NCI-H510A treated with DMSO at 0.1 percent for 48 hours (cell line): Measurements from ENCODE around the gene ABR.
"Not testable (repeated sequence)": the region's sequence is repeated elsewhere in the genome, so short reads cannot be mapped to it uniquely, and the experiment has no call there.

Experiments used
- DNase-seq: peaks from one replicate; lab custom pipeline; 2025; lab: John Stamatoyannopoulos, UW

The ABR gene

DNA sequence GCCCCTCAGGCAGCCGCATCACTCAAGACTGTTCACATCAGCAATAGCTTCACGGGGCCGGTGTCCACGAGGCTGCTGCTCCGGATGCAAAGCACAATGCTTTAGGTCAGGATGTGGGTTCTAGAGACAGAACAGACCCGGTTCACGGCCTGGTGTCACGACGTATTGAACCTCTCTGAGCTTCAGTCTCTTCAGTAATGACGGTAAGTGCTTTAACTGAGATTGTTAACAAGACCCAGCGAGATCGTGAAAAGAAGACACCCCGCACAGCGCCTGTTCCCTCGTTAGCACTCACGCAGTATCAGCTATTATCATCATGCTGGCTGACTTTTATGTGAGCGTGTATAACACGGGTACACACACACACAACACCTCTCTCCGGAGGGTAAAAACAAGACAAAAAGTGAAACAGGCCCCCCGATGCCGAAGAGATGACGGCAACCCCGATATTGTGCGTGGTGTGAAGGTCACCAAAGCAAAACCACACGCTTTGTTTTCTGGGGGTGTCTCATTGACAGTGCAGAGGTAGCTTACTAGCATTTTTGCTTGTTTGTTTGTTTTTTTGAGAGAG is 21.4 kb upstream of the ABR start:
- no peak for DNase-seq

DNA sequence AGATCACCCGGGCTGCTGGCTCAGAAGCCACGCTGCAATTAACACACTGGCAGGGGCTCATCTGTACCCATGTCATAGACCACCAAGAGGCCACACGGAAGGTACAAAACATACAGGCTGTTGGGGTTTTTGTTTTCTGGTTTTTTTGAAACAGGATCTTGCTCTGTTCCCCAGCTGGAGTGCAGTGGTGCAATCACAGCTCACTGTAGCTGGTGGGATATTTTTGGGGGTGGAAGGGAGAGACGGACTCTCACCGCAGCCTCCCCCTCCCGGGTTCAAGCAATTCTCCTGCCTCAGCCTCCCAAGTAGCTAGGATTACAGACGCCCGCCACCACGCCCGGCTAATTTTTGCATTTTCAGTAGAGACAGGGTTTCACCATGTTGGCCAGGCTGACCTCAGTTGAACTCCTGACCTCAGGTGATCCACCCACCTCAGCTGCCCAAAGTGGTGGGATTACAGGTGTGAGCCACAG is 19.5 kb upstream of the ABR start:
- DNase-seq, result not testable (repeated sequence)

GRCh38 chr17:1197781-1198490 is 18.2 kb upstream of the ABR start:
- no peak for DNase-seq

DNA sequence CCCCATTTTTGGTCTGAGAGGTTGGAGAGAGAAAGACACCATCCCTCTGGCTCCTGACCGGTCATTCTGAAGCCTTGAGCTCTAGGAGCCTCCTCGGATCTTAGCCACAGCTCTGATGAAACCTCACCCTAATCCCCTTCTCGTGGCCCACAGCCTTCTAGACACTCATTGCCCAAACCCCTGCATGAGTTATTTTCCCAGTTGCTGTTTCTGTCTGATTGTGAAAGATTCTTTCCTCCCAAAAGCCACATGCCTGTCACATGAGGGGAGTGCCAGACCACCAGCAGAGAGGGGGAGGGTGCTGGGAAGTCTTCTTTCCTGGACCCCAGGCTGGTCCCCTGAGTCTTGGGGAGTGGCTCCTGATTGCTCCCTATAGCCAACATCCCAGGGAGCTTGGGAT is 17.6 kb upstream of the ABR start:
- no peak for DNase-seq

GRCh38 chr17:1196946-1197345 is 17.2 kb upstream of the ABR start:
- no peak for DNase-seq

- DNase-seq, result no peak
Observed at GRCh38 chr17:1192911-1193699, 13.3 kb upstream of the ABR start.

DNA sequence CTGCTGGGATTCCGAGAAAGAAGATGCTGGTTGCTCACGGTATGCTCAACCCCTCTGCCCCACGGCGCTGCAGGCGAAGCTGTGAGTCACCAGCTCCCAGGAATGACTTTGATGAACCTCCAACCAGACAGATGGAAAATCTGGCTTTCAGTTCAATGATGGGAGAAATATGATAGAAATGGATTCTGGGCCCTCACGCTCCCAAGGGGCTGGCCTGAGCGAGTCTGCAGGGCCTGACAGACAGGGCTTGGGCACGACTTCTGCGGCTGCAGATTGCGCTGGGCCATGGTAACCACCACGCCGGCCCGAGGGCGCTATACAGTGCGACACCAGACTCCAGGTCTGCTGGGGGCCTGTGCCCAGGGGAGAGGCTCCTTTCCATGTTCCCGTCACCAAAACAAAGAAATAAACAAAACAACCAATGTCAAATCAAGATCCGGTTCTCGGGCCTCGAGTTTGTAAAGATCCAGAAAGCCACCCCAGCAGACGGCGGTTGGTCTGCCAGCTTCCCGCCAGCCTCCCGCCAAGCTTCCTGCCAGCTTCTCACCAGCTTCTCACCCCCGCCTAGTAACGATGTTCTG is 11.1 kb upstream of the ABR start:
- DNase-seq, result no peak

DNA sequence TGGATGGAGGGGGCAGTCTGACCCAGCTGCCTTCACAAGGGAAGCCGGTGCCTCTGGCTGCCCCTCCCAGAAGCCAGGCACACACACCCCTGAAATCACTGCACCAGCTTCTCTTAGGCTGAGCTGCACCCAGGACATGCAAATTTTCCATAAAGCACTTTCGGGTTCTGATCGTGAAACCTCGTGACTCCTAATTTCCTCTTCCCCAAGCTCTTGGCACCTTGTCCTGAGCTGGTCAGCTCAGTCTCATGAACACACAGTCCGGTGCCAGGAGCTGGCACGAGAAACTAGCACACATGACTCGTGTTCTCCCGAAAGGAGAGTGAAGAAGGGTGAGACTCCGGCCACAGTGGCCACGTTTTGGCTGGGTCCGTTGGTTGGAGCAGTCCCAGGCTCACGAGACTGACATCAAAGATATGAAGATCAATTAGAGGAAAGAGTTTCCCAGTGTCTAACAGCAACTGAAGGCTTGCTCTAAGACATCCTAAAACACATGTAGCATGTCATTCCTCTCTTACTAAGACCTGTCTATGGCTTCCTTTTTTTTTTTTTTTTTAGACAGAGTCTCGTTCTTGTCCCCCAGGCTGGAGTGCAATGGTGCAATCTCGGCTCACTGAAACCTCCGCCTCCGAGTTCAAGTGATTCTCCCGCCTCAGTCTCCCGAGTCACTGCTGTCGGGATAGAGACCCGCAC is 9.2 kb upstream of the ABR start:
- no peak for DNase-seq

- peak; percentile 20 for DNase-seq
Observed at GRCh38 chr17:1186923-1187771, 7.4 kb upstream of the ABR start.

GRCh38 chr17:1186214-1186820 is 6.5 kb upstream of the ABR start:
- DNase-seq, result no peak

DNA sequence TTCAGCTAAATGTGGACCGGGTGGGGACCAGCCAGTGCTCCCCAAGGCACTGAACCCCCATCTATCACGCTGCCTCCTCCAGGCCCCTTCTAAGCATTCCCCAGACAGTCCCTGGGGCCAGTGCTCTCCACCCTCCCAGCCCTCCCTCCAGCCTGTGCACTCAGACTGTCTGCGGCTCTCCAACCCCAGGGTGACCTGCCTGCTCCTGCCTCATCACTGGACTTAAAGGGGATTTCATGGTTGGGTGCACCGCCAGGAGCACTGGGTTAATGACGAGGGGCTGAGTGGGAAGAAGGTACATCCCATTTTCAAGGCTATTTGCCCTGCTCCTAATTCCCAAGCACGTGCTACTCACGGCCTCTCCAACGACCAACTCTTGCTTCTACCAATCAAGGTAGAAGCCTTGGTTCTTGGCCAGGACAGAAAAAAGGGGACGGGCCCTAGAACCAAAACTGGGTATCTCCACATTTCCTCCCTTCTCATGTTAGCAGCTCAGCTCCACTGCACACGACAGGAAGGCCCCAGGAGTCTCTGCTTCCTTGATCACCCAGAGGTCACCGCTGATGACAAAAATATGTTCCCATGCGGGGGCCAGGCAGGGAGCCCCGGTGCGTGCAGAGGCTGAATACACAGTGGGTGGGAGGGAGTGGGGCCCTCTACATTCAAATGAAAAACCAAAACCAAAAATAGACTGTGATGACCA is 3.5 kb upstream of the ABR start:
- DNase-seq, result no peak

- no peak for DNase-seq
Observed at GRCh38 chr17:1182811-1183170, 3.0 kb upstream of the ABR start.

GRCh38 chr17:1181753-1182137 is 2.0 kb upstream of the ABR start:
- DNase-seq, result no peak

DNA sequence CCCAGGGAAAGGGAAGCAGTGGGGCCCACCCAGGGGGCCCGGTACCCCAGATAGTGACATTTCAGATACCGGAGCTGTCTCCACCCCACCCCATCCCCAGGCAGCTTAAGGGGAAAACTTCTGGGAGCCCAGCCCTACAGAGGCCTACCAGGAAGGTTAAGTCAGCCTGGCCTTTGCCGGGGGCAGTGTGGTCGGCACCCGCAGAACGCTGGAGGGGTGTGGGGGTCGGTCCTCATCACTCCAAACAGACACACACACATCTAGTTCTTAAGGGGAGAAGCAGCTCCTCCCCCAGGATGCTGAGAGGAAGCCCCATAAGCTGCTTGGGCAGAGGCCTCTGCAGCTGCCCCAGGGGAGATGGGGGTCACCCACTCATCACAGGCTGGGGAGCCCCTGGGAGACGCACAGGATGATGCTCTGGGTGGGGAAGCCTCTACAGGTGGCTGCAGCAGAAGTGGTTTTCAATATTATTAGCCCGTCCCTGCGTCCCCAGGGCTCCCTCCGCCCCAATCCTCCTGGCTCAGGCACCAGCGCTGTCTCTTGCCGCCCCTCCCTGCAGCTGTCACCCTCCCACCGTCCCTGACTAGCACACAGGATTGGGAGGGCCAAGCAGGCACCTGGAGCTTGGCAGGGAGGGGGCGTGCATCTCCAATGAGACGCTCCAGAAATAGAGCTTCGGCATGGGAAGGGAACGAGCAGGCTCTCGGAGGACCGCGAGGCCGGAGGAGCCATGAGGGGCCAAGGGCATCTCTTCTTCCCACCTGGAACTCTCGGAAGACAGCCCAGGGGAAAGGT is 1.4 kb upstream of the ABR start:
- no peak for DNase-seq

DNA sequence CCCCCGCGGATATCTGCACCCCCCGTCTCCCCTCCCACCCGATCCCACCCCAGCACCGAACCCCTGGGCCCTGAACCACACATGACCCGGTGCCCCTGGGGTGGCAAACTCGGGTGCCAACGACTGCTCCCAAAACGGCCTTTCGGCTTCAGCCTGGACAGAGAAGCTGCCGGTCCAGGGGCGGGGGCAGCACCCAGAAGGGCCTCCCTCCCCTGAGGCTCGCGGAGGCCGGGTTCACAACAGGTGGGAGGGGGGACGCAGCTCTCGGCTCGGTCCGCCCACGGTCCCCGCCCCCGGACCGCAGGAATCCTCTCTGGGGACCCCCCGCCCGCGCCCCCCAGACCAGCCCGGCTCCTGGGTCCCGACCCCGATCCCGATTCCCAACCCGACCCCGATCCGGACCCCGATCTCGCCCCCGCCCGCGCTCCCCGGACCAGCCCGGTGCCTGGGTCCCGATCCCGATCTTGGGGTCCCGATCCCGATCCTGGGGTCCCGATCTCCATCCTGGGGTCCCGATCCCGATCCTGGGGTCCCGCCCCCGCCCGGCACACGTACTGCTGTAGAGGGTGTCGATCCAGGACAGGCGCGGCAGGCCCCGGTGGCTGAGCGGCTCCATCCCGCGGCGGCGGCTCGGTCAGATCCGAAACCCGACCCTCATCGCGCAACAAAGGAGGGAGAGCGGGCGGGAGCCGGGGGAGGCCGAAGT is 516 bp downstream of the ABR start:
- DNase-seq, result no peak

GRCh38 chr17:1177016-1177700 is 2.6 kb downstream of the ABR start:
- DNase-seq, result no peak

DNA sequence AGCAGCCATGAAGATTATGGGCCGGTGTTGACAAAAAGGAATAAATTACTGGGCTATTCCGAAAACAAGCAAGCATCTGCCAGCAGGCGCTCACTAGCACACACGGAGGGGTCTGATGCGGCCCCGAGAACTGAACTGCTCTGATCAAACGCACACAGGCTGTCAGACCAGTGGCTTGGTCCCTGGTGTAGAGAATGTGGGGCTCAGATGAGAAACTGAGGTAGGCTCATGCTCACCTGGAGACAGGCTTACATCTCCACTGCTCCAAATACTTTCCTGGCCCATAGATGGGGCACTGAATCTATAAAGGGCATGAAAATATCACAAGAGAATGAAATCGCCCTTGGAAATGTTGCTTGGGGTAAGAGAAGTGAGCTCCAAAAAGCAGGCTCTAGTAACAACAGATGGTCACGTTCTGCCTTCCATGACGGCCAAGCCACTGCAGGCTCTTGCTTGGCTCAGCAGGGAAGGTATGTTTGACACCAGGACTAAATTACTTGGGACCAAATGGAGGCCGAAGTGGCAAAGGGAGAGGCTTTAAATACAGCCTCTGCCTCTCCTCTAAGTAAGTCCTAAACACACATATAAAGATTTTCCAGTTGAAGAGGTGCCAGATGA is 5.4 kb downstream of the ABR start:
- DNase-seq, result no peak
